GM23338 (cell line): Measurements from ENCODE around the gene DNAJC19.

ENCODE experiments used
- CTCF ChIP-seq, 2 experiments: fragments of 200-600 bp in 1 of 2; sonication (generic) in 1 of 2; conservative IDR thresholded peaks; 2 replicates each; pipeline versions ENCODE4 v1.5.1 to v1.6.1; 2016 to 2017; ENCODE audit warnings: antibody characterized with exemption in 2 of 2, low read depth in 2 of 2, mild to moderate bottlenecking in 2 of 2, moderate library complexity in 1 of 2
- EZH2 ChIP-seq: fragments of 200-600 bp; sonication (generic); IDR thresholded peaks from one replicate; pipeline ENCODE4 v1.8.0; 2017; ENCODE audit warnings: antibody characterized with exemption, mild to moderate bottlenecking, low read depth; ENCODE audit not compliant: unreplicated experiment
- POLR2AphosphoS5 ChIP-seq: IDR thresholded peaks from 2 replicates; pipeline ENCODE4 v1.6.1; 2016; ENCODE audit warnings: antibody characterized with exemption, low read depth
- TF ChIP-seq, protein P1 (sequence below): IDR thresholded peaks from one replicate; pipeline ENCODE4 v1.6.1; 2018; ENCODE audit warnings: antibody characterized with exemption; ENCODE audit not compliant: unreplicated experiment

GRCh38 chr3:181007262-181007661 is 17.7 kb upstream of the DNAJC19 start:
- TF ChIP-seq CTCF (conservative IDR thresholded peaks at IDR 0.05; ENCODE audit: low read depth in 2 of 2) (no peak), EZH2 (no peak), POLR2AphosphoS5 (no peak)
- TF ChIP-seq, protein P1, sequence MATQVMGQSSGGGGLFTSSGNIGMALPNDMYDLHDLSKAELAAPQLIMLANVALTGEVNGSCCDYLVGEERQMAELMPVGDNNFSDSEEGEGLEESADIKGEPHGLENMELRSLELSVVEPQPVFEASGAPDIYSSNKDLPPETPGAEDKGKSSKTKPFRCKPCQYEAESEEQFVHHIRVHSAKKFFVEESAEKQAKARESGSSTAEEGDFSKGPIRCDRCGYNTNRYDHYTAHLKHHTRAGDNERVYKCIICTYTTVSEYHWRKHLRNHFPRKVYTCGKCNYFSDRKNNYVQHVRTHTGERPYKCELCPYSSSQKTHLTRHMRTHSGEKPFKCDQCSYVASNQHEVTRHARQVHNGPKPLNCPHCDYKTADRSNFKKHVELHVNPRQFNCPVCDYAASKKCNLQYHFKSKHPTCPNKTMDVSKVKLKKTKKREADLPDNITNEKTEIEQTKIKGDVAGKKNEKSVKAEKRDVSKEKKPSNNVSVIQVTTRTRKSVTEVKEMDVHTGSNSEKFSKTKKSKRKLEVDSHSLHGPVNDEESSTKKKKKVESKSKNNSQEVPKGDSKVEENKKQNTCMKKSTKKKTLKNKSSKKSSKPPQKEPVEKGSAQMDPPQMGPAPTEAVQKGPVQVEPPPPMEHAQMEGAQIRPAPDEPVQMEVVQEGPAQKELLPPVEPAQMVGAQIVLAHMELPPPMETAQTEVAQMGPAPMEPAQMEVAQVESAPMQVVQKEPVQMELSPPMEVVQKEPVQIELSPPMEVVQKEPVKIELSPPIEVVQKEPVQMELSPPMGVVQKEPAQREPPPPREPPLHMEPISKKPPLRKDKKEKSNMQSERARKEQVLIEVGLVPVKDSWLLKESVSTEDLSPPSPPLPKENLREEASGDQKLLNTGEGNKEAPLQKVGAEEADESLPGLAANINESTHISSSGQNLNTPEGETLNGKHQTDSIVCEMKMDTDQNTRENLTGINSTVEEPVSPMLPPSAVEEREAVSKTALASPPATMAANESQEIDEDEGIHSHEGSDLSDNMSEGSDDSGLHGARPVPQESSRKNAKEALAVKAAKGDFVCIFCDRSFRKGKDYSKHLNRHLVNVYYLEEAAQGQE, result no peak
